PC-9 (cell line): Measurements from ENCODE around the gene USH2A.

Source experiments
- EZH2 ChIP-seq: fragments of 200-600 bp; sonication (generic); IDR thresholded peaks from 2 replicates; pipeline ENCODE4 v1.8.0; 2017; ENCODE audit warnings: antibody characterized with exemption, low read depth
- TF ChIP-seq, protein P1 (sequence below): fragments of 200-600 bp; sonication (generic); conservative IDR thresholded peaks from 2 replicates; pipeline ENCODE4 v1.6.1; 2017; ENCODE audit warnings: mixed run types, antibody characterized with exemption, mild to moderate bottlenecking, moderate library complexity

DNA sequence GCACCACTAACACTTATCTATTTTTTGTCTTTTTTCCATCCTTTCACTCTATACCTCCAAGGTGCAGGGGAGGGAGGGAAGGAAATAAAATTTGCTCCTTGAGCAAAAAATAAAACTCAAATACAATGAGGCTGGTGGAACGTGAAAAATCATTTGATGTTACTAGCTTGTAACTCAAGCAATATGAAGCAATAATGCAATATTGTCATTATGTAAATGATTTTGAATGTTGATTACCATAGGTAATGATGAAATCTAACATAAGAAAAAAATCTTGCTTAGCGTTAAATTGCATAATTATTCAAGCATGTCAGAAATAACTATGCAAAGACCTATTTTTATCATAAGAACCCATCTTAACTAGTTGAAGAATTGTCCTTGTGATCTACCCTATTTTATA lies 578.5 kb downstream of the USH2A start:
- TF ChIP-seq, protein P1, sequence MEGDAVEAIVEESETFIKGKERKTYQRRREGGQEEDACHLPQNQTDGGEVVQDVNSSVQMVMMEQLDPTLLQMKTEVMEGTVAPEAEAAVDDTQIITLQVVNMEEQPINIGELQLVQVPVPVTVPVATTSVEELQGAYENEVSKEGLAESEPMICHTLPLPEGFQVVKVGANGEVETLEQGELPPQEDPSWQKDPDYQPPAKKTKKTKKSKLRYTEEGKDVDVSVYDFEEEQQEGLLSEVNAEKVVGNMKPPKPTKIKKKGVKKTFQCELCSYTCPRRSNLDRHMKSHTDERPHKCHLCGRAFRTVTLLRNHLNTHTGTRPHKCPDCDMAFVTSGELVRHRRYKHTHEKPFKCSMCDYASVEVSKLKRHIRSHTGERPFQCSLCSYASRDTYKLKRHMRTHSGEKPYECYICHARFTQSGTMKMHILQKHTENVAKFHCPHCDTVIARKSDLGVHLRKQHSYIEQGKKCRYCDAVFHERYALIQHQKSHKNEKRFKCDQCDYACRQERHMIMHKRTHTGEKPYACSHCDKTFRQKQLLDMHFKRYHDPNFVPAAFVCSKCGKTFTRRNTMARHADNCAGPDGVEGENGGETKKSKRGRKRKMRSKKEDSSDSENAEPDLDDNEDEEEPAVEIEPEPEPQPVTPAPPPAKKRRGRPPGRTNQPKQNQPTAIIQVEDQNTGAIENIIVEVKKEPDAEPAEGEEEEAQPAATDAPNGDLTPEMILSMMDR, result no peak
- no peak for TF ChIP-seq EZH2
